Amniotic stem cell (primary cell): ENCODE measurements around the gene ZNF536.

Experiments
- DNase-seq: peaks from one replicate; lab custom pipeline; 2025; lab: John Stamatoyannopoulos, UW

Gene ZNF536

DNA sequence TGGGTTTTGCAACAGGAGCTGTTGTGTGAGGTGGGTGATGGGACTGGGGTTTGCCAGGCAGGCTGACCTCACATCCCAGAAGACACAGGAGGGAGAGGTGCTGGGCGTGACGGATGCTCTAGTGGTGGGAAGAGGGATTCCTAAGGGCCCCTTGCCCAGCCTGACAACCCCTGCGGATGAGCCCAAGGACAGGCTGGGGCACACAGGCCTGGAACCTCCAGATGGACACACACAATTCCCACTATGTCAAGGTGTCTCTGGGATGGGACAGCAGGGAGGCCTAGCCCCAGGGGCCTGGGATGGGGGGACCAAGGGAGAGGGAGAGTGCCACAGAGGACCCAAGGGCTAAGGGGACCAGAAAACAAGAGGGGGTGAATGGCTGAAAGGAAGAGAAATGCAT lies 191.5 kb downstream of the ZNF536 start:
- DNase-seq = no peak

DNA sequence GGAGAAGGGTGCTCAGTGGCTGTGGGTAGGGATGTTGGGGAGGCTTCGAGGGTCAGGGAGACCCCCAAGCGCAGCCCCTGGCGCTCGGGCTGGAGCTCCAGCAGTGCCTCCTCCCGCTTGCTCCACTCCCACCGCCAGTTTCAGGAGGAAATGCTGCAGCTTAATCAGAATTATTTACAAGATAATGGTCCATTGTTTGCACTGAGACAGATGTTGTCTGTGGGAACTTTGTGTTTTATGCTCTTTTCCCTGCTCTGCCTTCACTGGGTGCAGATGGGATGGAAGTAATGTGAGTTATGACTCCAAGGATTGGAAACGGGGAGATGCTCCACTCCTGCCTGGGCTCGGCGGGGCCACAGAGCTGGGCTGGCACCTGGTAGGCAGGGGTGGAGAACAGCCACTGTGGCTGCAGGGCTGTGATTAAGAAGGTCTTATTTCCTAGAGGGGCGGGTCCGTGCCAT lies 192.4 kb downstream of the ZNF536 start:
- no peak for DNase-seq

DNA sequence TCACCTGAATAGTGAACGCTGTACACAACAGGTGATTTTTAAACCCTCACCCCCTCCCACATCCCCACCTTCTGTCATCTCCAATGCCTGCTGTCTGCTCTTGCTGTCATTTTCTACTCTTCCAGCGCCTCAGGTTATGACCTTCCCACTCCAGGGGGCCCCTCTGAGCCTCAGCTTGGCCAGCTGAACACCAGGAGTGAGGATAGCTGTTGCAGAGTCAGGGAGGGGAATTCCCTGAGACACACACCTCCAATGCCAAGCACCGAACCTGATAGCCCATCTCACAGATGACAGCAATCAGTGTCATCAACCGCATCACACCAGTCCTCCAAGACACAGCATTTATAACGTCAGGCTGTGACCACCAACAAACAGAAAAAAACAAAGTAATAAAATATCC lies 193.5 kb downstream of the ZNF536 start:
- DNase-seq = no peak

DNA sequence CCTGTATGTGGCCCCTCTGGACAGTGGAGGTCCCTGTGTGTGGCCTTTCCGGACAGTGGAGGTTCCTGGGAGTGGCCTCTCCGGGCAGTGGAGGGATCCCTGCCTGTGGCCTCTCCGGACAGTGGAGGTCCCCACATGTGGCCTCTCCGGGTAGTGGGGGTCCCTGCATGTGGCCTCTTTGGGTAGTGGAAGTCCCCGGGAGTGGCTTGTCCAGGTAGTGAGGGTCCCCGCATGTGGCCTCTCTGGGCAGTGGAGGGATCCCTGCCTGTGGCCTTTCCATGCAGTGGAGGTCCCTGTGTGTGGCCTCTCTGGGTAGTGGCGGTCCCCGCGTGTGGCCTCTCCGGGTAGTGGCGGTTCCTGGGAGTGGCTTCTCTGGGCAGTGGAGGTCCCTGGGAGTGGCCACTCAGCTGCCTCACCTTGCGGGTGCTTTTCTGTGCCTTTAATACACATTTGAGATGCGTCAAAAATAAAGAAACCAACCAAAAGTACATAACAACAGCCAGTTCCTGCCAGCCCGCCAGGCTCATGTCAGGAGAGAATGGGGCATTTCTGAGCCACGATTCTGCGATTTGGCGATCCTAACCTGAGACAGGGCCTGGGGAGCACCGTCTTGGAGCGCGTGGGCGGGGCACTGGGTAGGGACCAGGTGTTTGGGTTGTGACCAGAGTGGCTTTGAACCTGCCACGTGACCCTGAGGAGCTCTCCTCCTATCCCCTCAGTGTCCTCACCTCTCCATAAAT lies 194.7 kb downstream of the ZNF536 start:
- DNase-seq = no peak

DNA sequence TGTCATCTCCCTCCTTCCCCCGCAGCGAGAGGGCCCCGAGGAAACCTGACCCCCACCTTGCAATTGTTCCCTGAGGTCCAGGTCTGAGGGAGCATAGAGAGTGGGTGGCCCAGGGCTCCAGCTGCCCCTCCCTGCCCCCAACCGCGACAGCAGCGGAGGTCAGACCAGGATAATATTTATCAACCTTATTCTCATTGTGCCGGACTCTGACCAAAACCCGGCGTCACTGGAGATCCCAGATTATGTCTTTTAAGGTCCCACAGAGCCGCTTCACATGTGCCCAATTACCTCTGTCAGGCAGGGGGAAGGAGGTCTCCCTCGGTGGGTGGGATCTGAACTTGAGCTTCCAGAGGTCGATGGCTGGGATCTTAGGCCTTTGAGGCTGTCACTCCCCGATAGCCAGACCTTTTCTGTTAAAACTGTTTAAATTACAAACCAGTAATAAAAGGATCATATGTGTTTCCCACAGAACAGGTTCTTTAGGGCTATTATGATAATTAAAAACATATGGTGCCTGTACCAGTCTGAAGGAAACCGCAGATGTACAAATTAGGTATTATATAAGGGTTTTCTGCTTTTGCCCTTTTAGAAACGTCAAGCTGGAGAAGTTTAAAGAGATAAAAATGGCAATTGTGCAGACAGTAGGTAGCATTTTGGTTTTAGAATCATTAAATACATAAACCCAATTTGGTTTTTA lies 195.5 kb downstream of the ZNF536 start:
- no peak for DNase-seq

DNA sequence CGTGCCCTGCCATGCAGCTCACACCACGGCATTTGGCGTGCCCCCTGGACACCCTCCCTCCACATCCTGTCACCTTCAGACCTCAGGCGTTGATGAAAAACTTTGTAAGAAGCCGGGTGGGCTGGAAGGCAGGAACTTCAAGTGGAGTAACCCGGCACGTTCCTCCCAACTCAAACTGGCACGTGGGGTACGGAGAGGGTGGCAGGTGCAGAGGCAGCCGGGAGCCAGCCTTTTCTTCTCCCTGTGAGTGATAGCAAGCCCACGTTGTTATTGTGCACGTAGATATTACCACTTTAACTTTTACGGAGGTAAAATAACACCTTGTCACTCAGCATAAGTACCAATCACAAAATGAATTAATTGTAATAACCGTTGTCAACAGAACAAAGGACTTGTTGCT lies 198.0 kb downstream of the ZNF536 start:
- no peak for DNase-seq

DNA sequence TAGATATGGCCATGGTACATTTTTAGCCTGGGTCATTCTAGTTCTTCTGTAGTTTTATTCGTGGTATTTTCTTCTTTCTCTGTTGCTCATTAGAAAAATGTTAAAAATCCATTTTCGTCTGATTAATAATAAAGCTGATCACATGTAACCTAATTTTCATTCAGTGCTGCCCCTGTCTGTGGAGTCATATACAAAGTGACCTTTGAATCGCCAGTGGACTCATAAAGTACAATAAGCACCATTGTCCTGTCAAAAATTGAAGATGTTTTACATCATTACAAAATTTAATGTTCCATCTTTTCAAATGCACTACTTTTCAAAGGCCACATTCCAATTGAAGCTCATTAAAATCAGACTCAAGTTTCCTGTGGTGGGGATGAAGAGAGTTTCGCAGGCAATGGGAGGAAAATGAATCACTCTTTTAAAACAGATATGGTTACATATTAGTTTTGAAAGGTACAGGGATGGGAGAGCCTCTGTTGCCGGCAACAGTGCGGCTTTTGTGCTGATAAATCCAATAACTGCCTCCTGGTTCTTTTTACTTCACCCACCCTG lies 205.4 kb downstream of the ZNF536 start:
- DNase-seq = no peak

DNA sequence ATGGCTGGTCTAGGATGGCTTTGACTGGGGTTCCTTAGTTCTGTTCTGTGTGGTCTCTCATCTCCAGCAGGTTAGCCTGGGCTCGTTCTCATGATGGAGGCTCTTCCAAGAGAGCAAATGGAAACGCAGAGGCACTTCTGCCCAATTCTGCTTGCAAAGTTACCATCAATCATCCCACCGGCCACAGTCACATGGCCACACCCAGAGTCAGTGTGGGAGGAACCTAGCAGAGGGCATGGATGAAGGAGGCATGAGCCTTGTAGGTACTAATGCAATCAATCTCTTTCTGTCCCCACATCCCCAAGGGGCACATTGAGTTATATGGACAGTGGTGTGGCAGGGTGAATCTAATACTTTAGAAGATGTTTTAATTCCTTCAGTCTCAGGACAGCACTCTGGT lies 207.2 kb downstream of the ZNF536 start:
- DNase-seq = no peak

DNA sequence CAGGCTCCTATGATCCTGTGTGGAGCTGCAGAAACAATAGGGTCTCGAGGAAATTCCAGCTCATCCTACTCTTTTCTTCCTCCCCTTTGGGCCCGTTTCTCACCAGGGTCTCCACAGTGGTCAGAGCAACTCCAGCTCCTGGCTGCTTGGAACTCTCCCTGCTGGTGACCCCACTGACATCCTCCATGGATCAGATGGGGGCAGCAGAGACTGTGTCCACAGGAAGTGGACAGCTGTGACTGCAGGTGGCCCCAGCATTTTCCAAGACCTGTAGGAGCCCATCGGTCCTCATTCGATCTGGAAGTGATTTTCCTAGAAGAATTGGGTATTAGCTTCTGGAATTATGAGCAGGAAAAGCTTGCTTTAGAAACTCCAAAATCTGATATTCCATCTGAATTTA lies 208.5 kb downstream of the ZNF536 start:
- no peak for DNase-seq

DNA sequence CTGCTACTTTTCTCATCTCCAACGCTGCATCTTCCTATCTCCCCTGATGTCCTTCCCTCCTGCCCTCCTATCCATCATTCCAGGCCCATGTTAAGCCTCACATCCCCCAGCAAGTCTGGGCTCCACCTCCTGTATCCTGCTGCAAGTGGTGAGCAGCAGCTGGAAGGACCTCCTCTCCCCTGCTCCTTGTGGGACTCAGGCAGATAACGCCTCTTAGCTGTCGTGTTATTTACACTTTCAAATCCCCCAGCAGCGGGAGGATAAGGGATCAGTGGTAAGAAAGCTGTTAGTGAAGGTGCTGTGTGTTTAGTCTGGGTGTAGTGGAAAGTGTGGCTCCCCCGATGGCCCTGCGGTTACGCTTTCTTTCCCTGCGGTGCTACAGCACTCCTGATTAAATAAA lies 211.9 kb downstream of the ZNF536 start:
- DNase-seq = no peak

DNA sequence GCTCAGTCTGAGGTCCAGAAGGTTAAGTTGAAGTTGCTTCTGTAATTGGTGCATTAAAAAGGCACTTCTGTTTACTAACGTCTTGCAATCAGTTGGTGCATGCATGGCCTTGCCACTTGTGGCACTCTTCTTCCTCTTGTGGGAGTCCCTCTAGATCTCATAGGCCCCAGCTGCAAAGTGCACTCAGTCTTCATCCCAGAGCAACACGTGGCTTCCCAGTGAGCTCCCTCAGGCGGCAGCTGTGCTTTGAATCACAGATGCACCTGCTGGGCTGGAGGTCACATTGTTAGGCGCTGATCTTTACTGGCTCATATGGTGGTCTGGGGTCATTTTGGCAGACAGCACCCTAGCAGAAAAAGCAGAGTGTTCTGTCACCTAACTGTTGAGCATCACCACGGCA lies 215.7 kb downstream of the ZNF536 start:
- no peak for DNase-seq

DNA sequence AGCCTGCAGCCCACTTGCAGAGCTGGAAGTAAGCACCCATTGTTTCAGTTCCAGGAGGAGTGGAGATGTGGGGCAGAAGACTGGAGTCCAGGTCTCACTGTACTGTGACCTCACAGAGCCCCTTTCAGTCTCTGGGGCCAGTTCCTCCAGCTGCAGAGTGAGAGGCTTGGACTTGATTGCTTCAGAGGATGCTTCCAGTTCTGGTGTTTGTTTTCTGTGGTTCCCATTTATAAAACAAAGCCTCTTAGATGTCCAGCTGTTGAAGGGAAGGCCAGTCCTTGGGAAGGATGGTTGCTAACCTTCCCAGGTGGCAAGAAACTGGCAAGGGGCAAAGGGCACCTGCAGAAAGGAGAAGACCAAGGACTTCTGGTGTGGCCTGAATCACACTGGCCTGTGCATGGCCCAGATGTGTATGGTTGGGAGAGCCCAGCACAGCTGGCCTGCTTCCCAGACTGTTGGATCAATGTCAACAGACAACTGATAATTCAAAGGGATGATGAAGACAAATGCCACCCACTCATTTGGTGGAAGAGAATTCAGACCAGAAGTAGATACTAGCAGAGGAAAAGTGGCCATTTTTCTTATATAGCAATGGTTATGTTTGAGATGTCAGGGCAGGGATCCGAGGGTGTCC lies 218.5 kb downstream of the ZNF536 start:
- DNase-seq = no peak

DNA sequence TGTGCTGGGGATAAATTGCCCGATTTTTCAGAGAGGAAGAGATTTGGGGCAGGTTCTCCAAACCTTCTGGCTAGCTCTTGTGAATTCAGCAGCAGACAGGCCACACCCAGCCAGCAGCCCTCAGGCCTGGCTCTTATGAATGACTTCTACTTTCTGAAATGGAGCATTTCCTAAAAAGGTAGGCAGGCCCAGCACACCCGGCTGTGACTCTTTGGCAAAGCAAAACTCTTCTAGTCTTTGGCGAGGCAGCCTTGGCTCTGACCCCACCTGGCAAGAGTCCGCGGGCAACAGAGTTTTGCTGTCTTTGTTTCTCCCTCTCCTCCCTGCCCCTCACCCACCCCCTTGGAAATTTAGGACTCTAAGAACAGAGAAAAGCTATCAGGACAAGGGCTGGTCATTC lies 221.2 kb downstream of the ZNF536 start:
- DNase-seq = no peak

DNA sequence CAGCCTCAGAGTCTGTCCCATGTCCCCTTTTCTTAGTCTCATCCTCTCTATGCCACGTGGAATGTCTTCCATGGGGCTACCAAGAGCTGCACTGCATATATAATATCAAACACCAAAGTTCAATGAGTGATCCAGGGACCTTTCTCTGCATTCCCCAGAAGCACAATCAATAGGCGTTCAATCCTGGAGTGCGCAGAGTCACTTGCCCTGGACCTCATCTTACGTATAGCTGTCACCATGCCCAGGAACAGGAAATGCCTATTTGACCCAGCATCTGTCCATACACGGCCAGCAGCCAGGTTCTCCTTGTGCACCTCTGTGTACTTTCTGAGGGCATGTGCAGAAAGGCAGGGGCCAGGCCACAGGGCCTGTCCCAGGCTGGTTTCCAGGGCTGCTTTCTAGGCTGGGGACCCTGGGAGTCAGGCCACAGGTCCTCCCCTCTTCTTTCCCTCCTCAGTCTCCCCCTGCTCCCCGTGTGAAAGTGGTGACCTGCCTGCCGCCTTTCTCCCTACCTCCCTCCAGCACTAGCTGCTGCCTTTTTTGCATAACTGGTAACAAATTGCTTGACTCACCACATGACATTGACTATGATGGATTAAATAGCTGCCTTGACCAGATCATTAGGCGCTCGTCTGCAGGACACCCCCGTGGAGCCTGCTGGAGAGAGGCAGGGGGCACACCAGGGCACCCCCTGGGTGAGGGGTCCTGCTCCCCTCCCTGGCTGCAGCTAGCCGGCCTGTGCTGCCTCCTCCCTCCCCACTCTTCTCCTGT lies 222.0 kb downstream of the ZNF536 start:
- no peak for DNase-seq

DNA sequence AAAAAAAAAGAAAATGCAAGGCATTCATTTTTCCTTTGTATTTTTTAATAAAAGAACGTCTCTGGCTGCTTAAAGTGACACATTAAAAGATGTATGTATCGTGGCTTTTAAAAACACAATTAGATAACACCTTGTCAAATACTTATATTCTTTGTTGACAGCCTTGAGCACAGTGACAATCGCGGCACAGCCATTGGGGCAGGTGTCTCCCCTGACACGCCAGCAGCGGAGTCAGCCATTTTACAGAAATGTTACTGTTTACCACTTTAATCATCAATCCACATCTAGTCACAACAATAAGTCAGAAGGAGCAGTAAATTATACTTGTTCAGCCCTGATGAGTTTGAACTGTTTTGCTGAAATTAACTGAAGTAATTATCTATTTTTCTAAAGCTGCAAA lies 224.1 kb downstream of the ZNF536 start:
- no peak for DNase-seq

DNA sequence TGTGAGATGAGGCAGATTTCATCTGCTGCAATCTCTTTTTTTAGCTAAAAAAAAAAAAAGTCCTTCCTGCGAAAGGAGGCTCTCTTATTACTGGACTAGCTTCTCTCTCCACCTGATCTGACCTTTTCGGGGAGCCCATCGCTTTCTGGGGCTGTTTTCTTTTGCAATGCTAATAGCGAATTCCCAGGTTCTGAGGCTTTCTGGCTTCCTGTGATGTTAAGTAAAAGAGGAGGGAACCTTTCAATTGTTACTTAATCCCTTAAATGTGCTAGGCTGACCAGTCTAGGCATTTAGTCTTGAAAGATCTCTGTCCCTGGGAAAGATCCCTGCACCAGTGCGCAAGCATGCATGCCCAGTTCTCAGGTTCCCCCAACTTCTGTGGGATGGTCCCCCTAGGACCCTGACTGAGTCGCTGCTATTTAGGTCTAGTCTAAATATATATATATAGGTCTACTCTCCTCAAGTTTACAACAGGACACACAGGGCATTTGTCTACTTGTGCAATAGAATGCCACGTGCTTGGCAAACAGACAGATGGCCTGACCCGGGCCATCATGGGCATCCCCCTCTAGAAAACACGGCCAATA lies 224.7 kb downstream of the ZNF536 start:
- no peak for DNase-seq

DNA sequence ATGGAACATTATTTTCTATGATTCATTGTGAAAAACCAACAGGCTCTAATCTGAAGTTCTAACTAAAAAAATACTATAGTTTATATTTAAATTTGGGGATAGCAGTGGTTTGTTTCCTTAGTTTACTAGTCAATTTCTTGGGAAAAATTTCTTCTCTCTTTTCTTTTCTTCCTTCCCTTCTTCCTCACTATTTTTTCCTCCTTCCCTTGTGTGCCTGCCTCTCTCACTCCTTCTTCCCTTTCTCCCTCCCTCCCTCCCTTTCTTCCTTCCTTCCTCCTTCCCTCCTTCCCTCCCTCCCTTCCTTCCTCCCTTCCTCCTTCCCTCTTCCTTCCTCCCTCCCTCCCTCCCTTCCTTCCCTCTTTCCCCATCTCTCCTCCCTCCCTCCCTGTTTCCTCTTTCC lies 226.5 kb downstream of the ZNF536 start:
- DNase-seq = no peak

DNA sequence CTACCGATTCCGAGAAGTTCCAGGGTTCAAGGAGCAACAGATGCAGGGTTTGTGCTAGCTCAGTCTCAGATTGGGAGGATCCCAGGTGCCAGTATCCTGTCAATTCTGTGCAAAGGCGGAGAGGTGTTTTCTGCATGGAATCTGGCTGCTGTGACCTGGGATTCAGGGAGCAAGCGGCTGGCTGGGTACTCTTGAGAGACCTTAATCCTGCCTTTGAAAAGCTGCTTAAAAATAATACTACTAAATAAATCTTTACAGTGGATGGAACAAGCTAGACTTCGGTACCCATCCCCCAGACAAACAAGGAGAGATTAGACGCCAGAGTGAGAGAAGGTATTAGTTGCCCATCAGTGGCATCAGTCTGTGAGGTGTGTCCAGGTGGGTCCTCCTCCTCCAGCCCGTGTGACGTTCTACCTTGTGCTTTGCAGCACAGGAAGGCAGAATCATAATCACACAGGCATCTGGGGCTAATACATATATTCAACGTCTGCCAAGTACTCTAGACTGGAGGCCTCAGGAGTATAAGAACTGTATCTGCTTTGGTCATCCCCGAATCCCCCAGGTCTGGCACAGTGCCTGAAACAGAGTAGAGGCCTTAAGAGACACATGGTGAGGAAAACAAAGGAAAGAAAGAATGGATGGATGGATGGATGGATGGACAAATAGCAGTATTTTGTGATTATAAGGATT lies 230.6 kb downstream of the ZNF536 start:
- DNase-seq = no peak

DNA sequence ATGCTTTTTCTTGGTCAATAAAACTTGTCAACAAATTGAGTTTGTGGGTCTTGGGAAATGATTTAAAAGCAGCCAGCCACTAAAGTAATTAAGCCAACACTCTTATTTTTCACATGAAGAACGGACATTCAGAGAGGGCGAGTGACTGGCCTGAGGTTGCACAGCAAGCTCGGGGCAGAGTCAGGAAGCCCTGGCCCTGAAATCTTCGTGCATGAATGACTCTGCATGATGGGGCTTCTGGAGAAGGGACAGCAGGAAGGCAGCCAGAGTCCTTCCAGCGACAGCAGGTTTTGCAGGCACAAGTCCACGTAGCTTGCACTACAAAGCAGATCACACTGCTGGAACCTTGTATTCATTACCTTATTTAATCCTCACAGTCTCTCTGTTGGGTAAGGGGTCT lies 232.5 kb downstream of the ZNF536 start:
- DNase-seq = no peak

DNA sequence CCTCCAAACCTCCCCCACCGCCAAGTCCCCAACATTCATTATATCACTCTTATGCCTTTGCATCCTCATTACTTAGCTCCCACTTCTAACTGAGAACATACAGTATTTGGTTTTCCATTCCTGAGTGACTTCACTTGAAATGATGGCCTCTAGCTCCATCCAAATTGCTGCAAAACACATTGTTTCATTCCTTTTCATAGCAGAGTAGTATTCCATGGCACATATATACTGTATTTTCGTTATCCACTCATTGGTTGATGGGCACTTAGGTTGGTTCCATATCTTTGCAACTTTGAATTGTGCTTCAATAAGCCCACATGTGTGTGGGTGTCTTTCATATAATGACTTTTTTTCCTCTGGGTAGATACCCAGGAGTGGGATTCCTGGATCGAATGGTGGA lies 233.1 kb downstream of the ZNF536 start:
- no peak for DNase-seq
